Kidney epithelial cell (primary cell): ENCODE measurements around the gene COPS9. TPM values are rescaled to one million over a fixed set of nuclear protein-coding genes. Genes with fewer than 3 reads are reported as not detected.

Experiments used
- DNase-seq: peaks from one replicate; pipeline ENCODE4 v3.0.0-alpha.2; 2010; ENCODE audit warnings: low read depth
- H3K27me3 ChIP-seq: 2 replicates; pipeline ENCODE4 v1.6.0; 2011; ENCODE audit warnings: low read length; ENCODE audit not compliant: control insufficient read depth, insufficient read depth
- H3K36me3 ChIP-seq: 2 replicates; pipeline ENCODE4 v1.5.1; 2011; ENCODE audit warnings: low read length; ENCODE audit not compliant: control insufficient read depth, insufficient read depth
- H3K4me3 ChIP-seq: 2 replicates; pipeline ENCODE4 v1.5.1; 2011; ENCODE audit warnings: low read depth, mild to moderate bottlenecking, control low read depth, low read length
- total RNA-seq: library from RNA; depleted of rRNA; stranded (reverse); fragments of >200 nt; gene quantifications from 2 replicates; pipeline ENCODE4 v1.2.3, GENCODE V29; 2015
- TF ChIP-seq, protein P1 (sequence below): IDR thresholded peaks from 2 replicates; pipeline ENCODE4 v1.5.1; 2011; ENCODE audit warnings: mild to moderate bottlenecking, moderate library complexity, low read length, control low read depth, inconsistent platforms; ENCODE audit not compliant: insufficient read depth, poor library complexity, severe bottlenecking

COPS9 gene
- total RNA-seq, 1 donor from 2014 or later: 186 TPM

DNA sequence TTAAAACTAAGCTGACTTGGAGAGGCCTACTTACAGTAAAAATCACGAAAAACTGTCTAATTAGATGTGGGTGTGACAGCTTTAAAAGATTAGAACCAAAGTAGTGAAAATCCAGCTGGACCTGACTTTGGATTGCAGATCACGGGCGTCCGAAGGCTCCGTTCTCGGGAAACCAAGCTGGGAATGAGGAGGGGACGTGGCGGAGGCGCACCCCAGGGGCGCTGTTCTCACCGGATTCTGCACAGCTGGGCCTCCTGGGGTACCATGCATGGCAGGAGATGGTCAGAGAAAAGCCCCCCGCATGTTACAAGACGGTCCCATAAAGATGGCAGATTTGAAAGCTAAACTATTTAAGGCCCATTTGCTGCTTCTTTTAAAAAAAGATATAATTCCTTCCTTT is 9.4 kb upstream of the COPS9 start:
- no peak for DNase-seq
- Histone ChIP-seq H3K36me3 (no peaks in the 10 kb centered on the region), H3K4me3 (no peak overlapping the region), H3K27me3 (peaks cover 16% of the 10 kb centered on the region)
- TF ChIP-seq, protein P1, sequence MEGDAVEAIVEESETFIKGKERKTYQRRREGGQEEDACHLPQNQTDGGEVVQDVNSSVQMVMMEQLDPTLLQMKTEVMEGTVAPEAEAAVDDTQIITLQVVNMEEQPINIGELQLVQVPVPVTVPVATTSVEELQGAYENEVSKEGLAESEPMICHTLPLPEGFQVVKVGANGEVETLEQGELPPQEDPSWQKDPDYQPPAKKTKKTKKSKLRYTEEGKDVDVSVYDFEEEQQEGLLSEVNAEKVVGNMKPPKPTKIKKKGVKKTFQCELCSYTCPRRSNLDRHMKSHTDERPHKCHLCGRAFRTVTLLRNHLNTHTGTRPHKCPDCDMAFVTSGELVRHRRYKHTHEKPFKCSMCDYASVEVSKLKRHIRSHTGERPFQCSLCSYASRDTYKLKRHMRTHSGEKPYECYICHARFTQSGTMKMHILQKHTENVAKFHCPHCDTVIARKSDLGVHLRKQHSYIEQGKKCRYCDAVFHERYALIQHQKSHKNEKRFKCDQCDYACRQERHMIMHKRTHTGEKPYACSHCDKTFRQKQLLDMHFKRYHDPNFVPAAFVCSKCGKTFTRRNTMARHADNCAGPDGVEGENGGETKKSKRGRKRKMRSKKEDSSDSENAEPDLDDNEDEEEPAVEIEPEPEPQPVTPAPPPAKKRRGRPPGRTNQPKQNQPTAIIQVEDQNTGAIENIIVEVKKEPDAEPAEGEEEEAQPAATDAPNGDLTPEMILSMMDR: no peak

DNA sequence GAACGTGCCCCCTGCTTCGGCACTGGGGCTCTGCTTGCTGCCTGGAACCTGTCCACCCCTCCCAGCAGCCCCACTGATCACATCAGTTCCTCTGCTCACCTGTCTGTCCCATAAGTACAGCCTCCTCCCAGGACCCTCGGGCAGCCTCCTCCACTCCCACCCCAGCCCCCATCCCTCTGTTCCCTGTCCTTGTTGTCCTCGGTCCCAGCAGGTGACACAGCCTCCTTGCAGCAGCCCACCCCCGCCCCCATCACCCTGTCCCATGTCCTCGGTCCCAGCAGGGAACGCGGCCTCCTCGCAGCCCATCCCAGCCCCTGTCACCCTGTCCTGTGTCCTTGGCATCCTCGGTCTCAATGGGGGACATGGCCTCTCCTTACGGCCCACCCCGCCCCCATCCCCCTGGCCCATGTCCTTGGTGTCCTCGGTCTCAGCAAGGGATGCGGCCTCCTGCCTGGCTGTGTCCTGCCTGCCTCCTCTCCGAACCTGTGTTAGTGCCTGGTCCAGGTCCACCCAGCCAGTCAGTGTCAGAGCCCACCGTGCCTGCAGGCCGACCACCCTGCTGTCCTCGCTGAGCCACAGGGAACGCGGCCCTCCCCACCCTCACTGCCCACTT is 8.7 kb upstream of the COPS9 start:
- H3K27me3 ChIP-seq: peaks cover 23% of the 10 kb centered on the region
- H3K36me3 ChIP-seq: no peaks in the 10 kb centered on the region
- DNase-seq: no peak
- TF ChIP-seq, protein P1: no peak
- no peak overlapping the region for H3K4me3 ChIP-seq

DNA sequence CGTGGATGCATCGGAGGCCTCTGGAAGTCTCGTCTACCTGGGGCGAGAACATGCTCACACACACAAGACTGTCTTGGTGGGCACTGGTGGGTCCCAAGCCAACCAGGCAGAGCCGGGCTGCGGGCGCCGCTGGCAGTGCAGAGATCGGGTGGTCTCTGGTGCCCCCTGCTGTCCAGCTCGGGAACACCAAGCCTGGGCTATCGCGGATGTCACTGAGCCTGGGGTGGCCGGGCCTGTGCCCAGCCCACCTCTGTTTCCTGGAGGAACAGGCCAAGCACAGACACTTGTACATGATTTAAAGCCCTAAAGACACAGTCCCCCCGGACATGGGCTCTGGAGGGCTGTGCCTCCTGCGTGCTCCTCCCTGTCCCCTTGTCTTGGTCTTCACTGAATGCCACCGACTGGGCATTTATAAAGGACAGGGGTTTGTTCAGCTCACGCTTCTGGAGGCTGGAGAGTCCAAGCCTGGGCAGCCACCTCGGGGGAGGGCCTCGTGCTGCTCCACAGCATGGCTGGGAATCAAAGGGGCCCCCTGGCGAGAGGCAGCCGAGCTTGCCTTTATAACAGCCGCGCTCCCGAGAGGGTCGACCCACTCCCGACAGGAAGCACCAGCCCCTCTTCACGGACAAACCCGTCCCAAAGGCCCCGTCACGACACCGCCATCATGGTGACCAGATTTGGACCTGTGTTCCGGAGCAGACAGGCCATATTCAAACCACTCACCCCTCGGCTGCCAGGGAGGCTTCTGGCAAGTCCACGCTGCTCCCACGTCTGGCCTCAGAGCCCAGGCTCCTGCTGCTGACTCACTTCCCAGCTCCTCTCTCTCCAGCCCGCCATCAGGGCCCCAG is 7.9 kb upstream of the COPS9 start:
- Histone ChIP-seq H3K36me3 (no peaks in the 10 kb centered on the region), H3K4me3 (no peak overlapping the region), H3K27me3 (peaks cover 30% of the 10 kb centered on the region)
- no peak for DNase-seq
- TF ChIP-seq, protein P1: peak; percentile 90

DNA sequence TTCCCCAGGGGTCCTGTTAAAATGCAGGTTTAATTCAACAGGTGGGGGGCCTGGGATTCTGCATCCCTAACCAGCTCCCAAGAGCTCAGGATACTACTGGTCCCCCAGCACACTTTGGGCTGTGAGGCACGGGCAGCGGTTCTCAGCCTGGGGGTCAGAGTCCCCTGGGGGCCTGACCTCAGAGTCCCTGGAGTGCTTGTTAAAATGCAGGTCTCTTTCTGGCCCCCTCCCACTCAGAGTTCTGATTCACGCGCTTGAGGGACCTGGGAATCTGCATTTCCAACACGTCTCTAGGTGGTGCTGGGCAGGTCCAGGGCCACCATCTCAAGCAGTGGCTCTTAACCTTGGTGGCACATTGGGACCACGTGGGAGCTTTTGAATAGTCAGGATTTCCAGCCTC is 7.2 kb upstream of the COPS9 start:
- H3K4me3 ChIP-seq: no peak overlapping the region
- TF ChIP-seq, protein P1: no peak

DNA sequence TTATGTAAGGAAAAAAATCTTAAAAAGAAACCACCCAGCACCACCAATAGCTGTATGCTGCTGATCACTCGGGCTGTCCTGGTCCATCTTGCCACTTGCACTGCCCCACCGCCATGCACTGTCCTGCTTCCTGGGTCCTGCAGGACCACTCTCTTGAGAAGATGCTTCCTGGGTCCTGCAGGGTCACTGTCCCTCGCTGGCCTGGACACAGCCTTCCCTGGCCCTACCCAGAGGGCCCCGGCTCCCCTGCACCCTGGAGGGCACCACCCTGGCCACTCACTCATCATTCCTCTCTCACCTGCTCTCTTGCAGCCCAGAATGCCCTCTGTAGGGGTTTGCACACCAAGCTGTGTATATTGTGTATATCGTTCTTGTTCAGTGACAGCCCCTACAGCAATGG is 6.8 kb upstream of the COPS9 start:
- Histone ChIP-seq H3K4me3 (no peak overlapping the region), H3K27me3 (peaks cover 30% of the 10 kb centered on the region), H3K36me3 (no peaks in the 10 kb centered on the region)
- DNase-seq: no peak
- TF ChIP-seq, protein P1: no peak

More for the DNA sequence above, 7.2 kb upstream of the COPS9 start:
- Histone ChIP-seq H3K36me3 (no peaks in the 10 kb centered on the region), H3K27me3 (peaks cover 30% of the 10 kb centered on the region)
- no peak for DNase-seq

DNA sequence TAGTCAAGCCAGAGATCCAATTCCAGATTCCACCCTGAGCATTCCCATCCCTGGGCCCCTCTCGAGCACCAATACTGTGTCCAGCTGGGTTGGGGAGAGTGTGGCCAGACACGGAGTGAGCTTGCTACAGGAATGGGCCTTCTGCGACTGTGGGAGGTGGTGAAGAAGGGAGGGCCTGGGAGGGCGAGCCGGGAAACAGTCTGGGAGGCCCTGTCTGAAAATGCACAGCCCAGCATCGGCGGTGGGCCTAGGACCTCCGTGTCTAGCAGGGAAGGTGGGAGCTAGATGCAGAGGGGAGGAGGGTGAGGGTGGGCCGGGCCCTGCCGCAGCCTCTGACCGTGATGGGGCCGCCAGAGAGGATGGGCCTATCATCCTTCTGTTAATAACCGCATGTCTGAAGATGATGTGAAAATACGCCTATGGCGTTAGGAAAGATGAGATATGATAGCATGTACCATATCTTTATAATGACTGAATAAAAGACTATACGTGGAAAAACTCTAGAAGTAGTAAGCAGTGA is 6.2 kb upstream of the COPS9 start:
- Histone ChIP-seq H3K4me3 (no peak overlapping the region), H3K27me3 (peaks cover 30% of the 10 kb centered on the region), H3K36me3 (no peaks in the 10 kb centered on the region)
- no peak for DNase-seq
- TF ChIP-seq, protein P1: no peak
